Adrenal gland (tissue), 5 donors: ENCODE data around the gene CLEC2A.

ENCODE experiments used
- CTCF ChIP-seq, 6 experiments: fragments of 450-650 bp in 4 of 6; fragments of 200-600 bp in 2 of 6; sonication (generic) in 1 of 6; IDR thresholded peaks; 1 replicate in 5 of 6; 2 replicates in 1 of 6; pipeline versions ENCODE4 v1.5.1 to v1.8.0; 2016 to 2021; ENCODE audit warnings: antibody characterized with exemption in 6 of 6, mild to moderate bottlenecking in 2 of 6, moderate library complexity in 1 of 6
- POLR2A ChIP-seq, 2 donors: fragments of 450-650 bp; IDR thresholded peaks; one replicate each; pipeline ENCODE4 v1.6.1; 2017; ENCODE audit warnings: antibody characterized with exemption in 2 of 2, mild to moderate bottlenecking in 2 of 2, moderate library complexity in 1 of 2
- donor health status: DM: no; HTN: no; CAD: no.

- no peak for TF ChIP-seq CTCF (IDR thresholded peaks at IDR 0.05)
- TF ChIP-seq POLR2A (IDR thresholded peaks at IDR 0.05): no peak
Measured at GRCh38 chr12:9969673-9970072, 37.5 kb upstream of the CLEC2A start.
